Measurements from ENCODE around the gene MYO3B.

MYO3B gene

DNA sequence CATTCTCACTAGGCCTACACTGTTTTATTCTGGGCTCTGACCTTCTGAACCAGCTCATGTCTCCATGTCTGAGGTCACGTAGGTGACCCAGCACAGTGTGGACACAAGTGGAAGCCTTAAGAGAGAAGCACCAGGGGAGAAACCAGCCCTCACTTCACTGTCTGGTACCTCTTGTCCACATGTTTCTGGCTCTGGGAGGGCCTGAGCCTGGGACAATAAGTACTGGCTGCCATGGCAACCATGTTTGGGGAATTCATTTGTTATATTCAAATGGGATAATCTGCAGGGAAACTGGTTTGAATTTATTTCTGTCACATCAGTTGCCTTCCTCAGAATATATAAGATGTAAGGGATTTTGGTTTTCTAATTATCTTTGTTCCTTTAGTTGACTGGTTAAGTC lies 23.3 kb downstream of the MYO3B start:
- TF ChIP-seq, protein P1, sequence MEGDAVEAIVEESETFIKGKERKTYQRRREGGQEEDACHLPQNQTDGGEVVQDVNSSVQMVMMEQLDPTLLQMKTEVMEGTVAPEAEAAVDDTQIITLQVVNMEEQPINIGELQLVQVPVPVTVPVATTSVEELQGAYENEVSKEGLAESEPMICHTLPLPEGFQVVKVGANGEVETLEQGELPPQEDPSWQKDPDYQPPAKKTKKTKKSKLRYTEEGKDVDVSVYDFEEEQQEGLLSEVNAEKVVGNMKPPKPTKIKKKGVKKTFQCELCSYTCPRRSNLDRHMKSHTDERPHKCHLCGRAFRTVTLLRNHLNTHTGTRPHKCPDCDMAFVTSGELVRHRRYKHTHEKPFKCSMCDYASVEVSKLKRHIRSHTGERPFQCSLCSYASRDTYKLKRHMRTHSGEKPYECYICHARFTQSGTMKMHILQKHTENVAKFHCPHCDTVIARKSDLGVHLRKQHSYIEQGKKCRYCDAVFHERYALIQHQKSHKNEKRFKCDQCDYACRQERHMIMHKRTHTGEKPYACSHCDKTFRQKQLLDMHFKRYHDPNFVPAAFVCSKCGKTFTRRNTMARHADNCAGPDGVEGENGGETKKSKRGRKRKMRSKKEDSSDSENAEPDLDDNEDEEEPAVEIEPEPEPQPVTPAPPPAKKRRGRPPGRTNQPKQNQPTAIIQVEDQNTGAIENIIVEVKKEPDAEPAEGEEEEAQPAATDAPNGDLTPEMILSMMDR (IDR thresholded peaks at IDR 0.05; ENCODE audit: low read depth, low read length, poor library complexity, severe bottlenecking), result no peak
- no peak for TF ChIP-seq EZH2phosphoT487 (IDR thresholded peaks at IDR 0.05; ENCODE audit: borderline replicate concordance, low read length)

DNA sequence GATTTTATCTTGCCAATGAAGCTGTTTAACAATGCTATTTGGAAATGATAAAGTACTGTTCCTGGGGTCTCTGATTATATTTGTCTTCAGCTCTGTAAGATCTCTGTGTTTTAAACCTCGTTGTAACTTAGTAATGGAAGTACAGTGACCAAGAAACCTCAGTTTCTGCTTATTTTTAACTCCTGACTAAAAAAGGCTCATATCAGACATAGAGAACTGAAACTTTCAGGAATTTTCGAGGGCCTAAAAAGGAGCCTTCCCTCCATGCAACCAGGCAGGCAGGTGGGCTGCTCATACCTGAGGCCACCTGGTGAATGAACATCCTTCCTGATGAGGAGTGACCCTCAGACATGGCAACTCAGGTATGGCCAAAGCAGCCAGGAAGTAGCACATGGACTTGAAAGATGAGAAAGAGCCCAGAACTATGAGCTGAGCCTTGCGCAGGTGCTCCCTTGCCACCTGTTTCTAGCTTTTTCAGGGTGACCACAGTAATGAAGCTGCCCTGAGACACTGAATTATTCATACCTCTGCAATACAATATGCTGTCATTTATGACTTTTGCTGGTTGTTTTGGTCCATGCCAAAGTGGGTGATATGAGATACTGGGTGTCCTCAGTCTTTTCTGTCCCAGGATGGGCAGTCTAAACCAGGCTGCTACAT lies 23.9 kb downstream of the MYO3B start:
- H3K9me3 ChIP-seq (ENCODE audit: control insufficient read depth, insufficient read depth, low read length), result no peaks in the 10 kb centered on the region
- H3K4me3 ChIP-seq (ENCODE audit: low read length), result no peak overlapping the region
- no peak overlapping the region for H3K27ac ChIP-seq (ENCODE audit: low read depth, low read length)
- peaks cover 4% of the 10 kb centered on the region; the same call in 1 of the 2 replicates for H3K4me1 ChIP-seq (ENCODE audit: control insufficient read depth, low read length)
- H4K20me1 ChIP-seq (ENCODE audit: control insufficient read depth, insufficient read depth, low read depth, low read length), result no peaks in the 10 kb centered on the region
- H3K4me2 ChIP-seq (ENCODE audit: low read length), result no peak overlapping the region
- no peaks in the 10 kb centered on the region for H3K9me2 ChIP-seq (replicated peaks; ENCODE audit: control insufficient read depth, low read length)
- H3K27me3 ChIP-seq (ENCODE audit: control insufficient read depth, low read length), result no peaks in the 10 kb centered on the region
- H3F3A ChIP-seq (ENCODE audit: control insufficient read depth, insufficient read depth), result no peaks in the 10 kb centered on the region
- no peak for TF ChIP-seq EZH2phosphoT487 (IDR thresholded peaks at IDR 0.05; ENCODE audit: borderline replicate concordance, low read length)
- TF ChIP-seq, protein P1 (IDR thresholded peaks at IDR 0.05; ENCODE audit: low read depth, low read length, poor library complexity, severe bottlenecking), result no peak
- no peaks in the 10 kb centered on the region for H3K36me3 ChIP-seq (ENCODE audit: control insufficient read depth, low read length)
- H3K79me2 ChIP-seq (ENCODE audit: control insufficient read depth, low read length), result no peaks in the 10 kb centered on the region

More for the DNA sequence above, 23.3 kb downstream of the MYO3B start:
- Histone ChIP-seq H3K4me3 (ENCODE audit: low read length) (no peak overlapping the region), H3K9me2 (replicated peaks; ENCODE audit: control insufficient read depth, low read length) (no peaks in the 10 kb centered on the region), H3F3A (ENCODE audit: control insufficient read depth, insufficient read depth) (no peaks in the 10 kb centered on the region), H3K27ac (ENCODE audit: low read depth, low read length) (no peak overlapping the region), H3K27me3 (ENCODE audit: control insufficient read depth, low read length) (no peaks in the 10 kb centered on the region), H4K20me1 (ENCODE audit: control insufficient read depth, insufficient read depth, low read depth, low read length) (no peaks in the 10 kb centered on the region), H3K4me1 (ENCODE audit: control insufficient read depth, low read length) (peaks cover 4% of the 10 kb centered on the region; the same call in 1 of the 2 replicates), H3K79me2 (ENCODE audit: control insufficient read depth, low read length) (no peaks in the 10 kb centered on the region), H3K4me2 (ENCODE audit: low read length) (no peak overlapping the region), H3K9me3 (ENCODE audit: control insufficient read depth, insufficient read depth, low read length) (no peaks in the 10 kb centered on the region), H3K36me3 (ENCODE audit: control insufficient read depth, low read length) (no peaks in the 10 kb centered on the region)

- no peaks in the 10 kb centered on the region for H3K79me2 ChIP-seq (ENCODE audit: control insufficient read depth, low read length)
- no peak overlapping the region for H3K4me3 ChIP-seq (ENCODE audit: low read length)
- H4K20me1 ChIP-seq (ENCODE audit: control insufficient read depth, insufficient read depth, low read depth, low read length), result no peaks in the 10 kb centered on the region
- no peak overlapping the region for H3K4me2 ChIP-seq (ENCODE audit: low read length)
- H3K27ac ChIP-seq (ENCODE audit: low read depth, low read length), result no peak overlapping the region
- H3K4me1 ChIP-seq (ENCODE audit: control insufficient read depth, low read length), result peaks cover 4% of the 10 kb centered on the region; the same call in 1 of the 2 replicates
- H3K9me2 ChIP-seq (replicated peaks; ENCODE audit: control insufficient read depth, low read length), result no peaks in the 10 kb centered on the region
- no peaks in the 10 kb centered on the region for H3K9me3 ChIP-seq (ENCODE audit: control insufficient read depth, insufficient read depth, low read length)
- no peaks in the 10 kb centered on the region for H3F3A ChIP-seq (ENCODE audit: control insufficient read depth, insufficient read depth)
- H3K36me3 ChIP-seq (ENCODE audit: control insufficient read depth, low read length), result no peaks in the 10 kb centered on the region
- no peaks in the 10 kb centered on the region for H3K27me3 ChIP-seq (ENCODE audit: control insufficient read depth, low read length)
- no peak for TF ChIP-seq EZH2phosphoT487 (IDR thresholded peaks at IDR 0.05; ENCODE audit: borderline replicate concordance, low read length)
- TF ChIP-seq, protein P1 (IDR thresholded peaks at IDR 0.05; ENCODE audit: low read depth, low read length, poor library complexity, severe bottlenecking), result no peak
These were observed 24.5 kb downstream of the MYO3B start for GRCh38 chr2:170202437-170202836.

Data from DOHH2 (cell line).